Mucosa of descending colon (tissue), 3 donors: Measurements from ENCODE around the gene AKAP13. TPM values are rescaled to one million over a fixed set of nuclear protein-coding genes. Genes with fewer than 3 reads are reported as not detected.

ENCODE experiments used
- ATAC-seq: fragments of 200-7000 bp; cut with Tn5 transposase; one replicate; pipeline ENCODE4 v1.9.1; 2020; ENCODE audit warnings: mild to moderate bottlenecking, moderate library complexity
- DNase-seq, 3 donors: peaks; one replicate each; pipeline ENCODE4 v3.0.0-alpha.2; 2020
- H3K36me3 ChIP-seq: fragments of 200-600 bp; one replicate; pipeline ENCODE4 v1.8.0; 2021; ENCODE audit warnings: low read depth, mild to moderate bottlenecking
- H3K4me1 ChIP-seq: fragments of 200-600 bp; one replicate; pipeline ENCODE4 v1.8.0; 2021; ENCODE audit warnings: low read depth, mild to moderate bottlenecking
- H3K4me3 ChIP-seq: fragments of 200-600 bp; one replicate; pipeline ENCODE4 v1.8.0; 2021; ENCODE audit warnings: mild to moderate bottlenecking
- H3K9me3 ChIP-seq: fragments of 200-600 bp; one replicate; pipeline ENCODE4 v1.8.0; 2021; ENCODE audit warnings: mild to moderate bottlenecking
- intact Hi-C, 2 donors: fragments of 100-400 bp; cut with DNase I in 1 of 2; cut with micrococcal nuclease in 1 of 2; formaldehyde crosslinking; loops; one replicate each; pipeline versions ENCODE4 v1.11.0 to v1.11.1; 2022; cut with DNase I, micrococcal nuclease
- total RNA-seq, 3 donors: library from RNA; stranded (reverse); fragmentation: NEBNext Ultra II Directional in 2 of 3; extraction: Animal tissue kit (Norgen Biotek cat#: 25700) in 2 of 3; gene quantifications; one replicate each; pipeline versions ENCODE4 v1.2.1 to v1.2.4, GENCODE V29; 2021 to 2023
- TF ChIP-seq, protein P1 (sequence below): fragments of 200-600 bp; IDR thresholded peaks from one replicate; pipeline ENCODE4 v1.8.0; 2022; ENCODE audit warnings: antibody characterized with exemption, mild to moderate bottlenecking
- donor health status: DM: no; HTN: no; CAD: no; lungs with moderate emphysema.
- donor health status: DM: no; HTN: no; CAD: no.
- donor health status: DM: no; HTN: yes; CAD: no.

AKAP13 gene
- total RNA-seq, 3 donors from 2014 or later, result 141 to 173 (median 150) TPM

DNA sequence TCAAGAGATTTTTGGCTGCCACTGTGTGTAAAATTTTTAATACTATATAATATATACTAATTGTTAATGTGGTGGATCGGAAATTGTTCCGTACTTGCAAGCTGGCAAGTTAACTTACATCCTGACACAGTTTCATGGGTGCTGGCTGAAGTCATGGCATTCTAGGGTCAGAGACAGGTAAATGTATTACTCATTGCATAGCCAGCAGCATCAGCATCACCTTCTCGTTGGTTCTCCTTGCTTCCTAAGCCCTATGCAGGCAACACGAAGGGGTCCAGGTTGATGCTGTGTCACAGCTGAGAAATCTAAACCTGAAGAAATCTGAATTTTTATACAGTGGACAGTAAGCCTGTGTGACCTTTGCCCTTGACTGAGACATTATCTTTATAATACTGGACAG, 251.6 kb downstream of the AKAP13 start:
- TF ChIP-seq, protein P1, sequence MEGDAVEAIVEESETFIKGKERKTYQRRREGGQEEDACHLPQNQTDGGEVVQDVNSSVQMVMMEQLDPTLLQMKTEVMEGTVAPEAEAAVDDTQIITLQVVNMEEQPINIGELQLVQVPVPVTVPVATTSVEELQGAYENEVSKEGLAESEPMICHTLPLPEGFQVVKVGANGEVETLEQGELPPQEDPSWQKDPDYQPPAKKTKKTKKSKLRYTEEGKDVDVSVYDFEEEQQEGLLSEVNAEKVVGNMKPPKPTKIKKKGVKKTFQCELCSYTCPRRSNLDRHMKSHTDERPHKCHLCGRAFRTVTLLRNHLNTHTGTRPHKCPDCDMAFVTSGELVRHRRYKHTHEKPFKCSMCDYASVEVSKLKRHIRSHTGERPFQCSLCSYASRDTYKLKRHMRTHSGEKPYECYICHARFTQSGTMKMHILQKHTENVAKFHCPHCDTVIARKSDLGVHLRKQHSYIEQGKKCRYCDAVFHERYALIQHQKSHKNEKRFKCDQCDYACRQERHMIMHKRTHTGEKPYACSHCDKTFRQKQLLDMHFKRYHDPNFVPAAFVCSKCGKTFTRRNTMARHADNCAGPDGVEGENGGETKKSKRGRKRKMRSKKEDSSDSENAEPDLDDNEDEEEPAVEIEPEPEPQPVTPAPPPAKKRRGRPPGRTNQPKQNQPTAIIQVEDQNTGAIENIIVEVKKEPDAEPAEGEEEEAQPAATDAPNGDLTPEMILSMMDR, result no peak
- peaks cover 16% of the 10 kb centered on the region for H3K4me1 ChIP-seq

DNA sequence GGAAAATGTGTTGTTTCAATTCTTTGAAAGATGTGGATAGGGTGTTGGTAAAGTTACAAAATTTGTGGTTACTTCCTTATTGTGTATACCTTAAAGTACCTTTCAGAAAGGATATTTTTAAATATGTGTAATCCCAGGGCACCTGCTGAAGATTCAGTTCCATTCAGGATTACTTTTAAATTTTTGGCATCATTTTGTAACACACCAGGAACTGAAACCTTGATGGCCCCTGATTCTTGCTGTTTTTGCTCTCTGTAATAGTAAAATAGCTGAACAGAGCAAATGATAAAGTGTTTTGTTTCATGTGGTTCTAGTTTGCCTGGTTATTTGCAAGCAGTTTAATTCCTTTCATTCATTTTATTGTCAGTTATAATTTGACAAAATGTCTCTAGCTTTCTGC, 253.5 kb downstream of the AKAP13 start:
- Histone ChIP-seq H3K9me3 (no peaks in the 10 kb centered on the region), H3K36me3 (no peaks in the 10 kb centered on the region), H3K4me3 (no peak overlapping the region), H3K4me1 (peaks cover 15% of the 10 kb centered on the region)
- ATAC-seq (no peak), DNase-seq (no peak)
- intact Hi-C loops, result no loop called here
- TF ChIP-seq, protein P1, result no peak

More for the DNA sequence above, 251.6 kb downstream of the AKAP13 start:
- Histone ChIP-seq H3K4me3 (no peak overlapping the region), H3K9me3 (no peaks in the 10 kb centered on the region), H3K36me3 (no peaks in the 10 kb centered on the region)
- intact Hi-C loops, result no loop called here
- ATAC-seq (peak; percentile 24), DNase-seq (no peak)

DNA sequence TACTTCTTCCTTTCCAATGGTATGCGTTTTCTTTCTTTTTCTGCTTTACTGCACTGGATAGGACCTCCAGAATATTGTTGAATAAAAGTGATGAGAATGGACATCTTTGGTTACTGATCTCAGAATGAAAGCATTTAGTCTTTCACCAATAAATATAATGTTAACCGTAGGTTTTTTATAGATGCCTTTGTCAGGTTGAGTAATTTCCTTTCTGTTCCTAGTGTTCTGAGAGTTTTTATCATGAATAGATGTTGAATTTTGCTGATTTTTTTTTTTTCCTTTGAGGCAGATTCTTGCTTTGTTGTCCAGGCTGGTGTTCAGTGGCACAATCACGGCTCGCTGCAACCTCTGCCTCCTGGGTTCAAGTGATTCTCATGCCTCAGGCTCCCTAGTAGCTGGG, 255.9 kb downstream of the AKAP13 start:
- Histone ChIP-seq H3K4me3 (no peak overlapping the region), H3K36me3 (no peaks in the 10 kb centered on the region), H3K4me1 (peaks cover 22% of the 10 kb centered on the region), H3K9me3 (no peaks in the 10 kb centered on the region)
- intact Hi-C loops, result no loop called here
- ATAC-seq (no peak), DNase-seq (no peak)
- TF ChIP-seq, protein P1, result no peak

DNA sequence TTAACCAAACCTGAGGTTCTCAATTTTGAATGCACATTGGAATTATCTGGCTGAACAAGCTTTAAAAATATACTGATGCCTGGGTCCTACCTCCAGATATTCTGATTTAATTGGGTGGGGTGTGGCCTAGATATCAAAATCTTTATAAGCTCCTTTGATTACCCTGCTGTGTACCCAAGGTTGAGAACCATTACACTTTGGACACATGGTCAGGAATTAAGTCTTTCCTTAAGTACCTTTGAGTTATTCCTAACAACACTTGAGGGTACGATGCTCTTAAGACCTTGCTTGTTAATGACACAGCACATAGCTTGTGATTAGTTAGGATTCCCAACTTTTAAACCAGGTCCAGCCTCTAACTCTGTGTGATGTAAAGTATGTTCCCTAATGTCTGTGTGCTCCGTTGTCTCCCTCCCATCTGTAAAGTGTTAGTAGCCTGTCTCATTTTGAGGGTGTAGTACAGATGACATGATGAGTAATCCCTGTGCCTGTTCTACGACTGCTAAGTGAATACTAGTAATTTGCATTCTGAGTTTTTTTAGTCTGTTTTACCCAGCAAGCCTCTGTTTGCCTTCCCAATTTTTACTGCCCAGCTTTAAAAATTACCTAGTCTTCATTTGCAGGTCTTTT, 259.5 kb downstream of the AKAP13 start:
- DNase-seq, result no peak
- Histone ChIP-seq H3K9me3 (no peaks in the 10 kb centered on the region), H3K4me1 (peaks cover 10% of the 10 kb centered on the region), H3K4me3 (no peak overlapping the region), H3K36me3 (no peaks in the 10 kb centered on the region)
- ATAC-seq, result peak; percentile 82
- intact Hi-C loops, result no loop called here
- TF ChIP-seq, protein P1, result no peak

DNA sequence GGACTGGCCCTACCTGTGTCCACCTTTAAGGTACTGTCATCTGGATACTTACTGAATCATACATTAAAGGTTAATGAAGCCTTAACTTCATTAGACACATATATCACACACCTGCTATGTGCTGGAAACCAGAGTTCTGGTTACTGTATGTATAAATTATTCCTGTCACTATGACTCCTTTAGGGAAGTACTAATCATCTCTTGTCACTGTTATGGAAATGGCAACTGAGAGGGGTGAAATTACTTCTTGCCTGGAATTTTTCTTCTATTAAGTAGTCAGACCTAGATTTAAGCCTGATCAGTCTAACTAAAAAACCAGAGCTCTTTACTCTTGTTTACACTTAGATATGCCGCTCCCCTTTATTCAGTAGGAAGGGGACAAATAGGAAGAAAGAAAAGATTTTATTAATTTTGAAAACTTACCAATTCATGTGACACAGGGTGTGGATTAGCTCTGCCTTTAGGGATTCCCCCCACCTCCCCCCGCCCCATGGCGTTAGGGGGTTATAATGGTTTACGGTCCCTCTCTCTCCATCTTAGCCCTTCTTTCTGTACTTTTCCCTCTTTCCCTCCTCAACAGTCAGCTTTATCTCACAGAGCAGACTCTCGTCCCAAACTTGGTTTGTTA, 261.8 kb downstream of the AKAP13 start:
- H3K36me3 ChIP-seq, result no peaks in the 10 kb centered on the region
- H3K4me3 ChIP-seq, result no peak overlapping the region
- DNase-seq, result no peak
- H3K9me3 ChIP-seq, result no peaks in the 10 kb centered on the region
- H3K4me1 ChIP-seq, result peaks cover 13% of the 10 kb centered on the region
- no peak for ATAC-seq
- TF ChIP-seq, protein P1, result no peak
- intact Hi-C loops, result no loop called here
